Activated effector memory CD4-positive, alpha-beta T cell treated with Interleukin-2 at 50 U/mL for 16 hours (primary cell): Measurements from ENCODE around the gene HLX.

Experiments
- DNase-seq: peaks from one replicate; pipeline ENCODE4 v3.0.0-alpha.2; 2020

The HLX gene

GRCh38 chr1:220879076-220879508 lies at the start of gene HLX:
Gene HLX (plus strand): TSS chr1:220879443. CDS start chr1:220879858, 415 bp downstream.
- no peak for DNase-seq

DNA sequence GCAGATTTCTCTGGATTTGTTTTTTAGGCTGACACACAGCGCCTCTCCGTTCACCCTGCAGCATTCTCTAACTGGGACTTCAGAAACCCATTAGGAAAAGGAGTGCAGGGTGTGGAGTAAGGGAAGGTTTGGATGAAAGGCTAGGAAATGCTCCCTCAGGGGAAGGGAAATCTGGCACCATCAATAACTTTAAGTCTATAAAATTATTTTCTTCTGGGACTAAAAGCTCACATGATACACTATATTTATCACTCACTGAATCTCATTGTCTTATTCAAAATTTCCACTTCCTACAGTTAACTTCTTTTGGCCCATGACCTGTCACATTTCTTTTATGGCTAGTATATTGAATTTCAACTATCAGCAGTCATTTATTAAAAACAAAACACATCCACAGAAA lies 45.8 kb upstream of the HLX start:
- DNase-seq = no peak

DNA sequence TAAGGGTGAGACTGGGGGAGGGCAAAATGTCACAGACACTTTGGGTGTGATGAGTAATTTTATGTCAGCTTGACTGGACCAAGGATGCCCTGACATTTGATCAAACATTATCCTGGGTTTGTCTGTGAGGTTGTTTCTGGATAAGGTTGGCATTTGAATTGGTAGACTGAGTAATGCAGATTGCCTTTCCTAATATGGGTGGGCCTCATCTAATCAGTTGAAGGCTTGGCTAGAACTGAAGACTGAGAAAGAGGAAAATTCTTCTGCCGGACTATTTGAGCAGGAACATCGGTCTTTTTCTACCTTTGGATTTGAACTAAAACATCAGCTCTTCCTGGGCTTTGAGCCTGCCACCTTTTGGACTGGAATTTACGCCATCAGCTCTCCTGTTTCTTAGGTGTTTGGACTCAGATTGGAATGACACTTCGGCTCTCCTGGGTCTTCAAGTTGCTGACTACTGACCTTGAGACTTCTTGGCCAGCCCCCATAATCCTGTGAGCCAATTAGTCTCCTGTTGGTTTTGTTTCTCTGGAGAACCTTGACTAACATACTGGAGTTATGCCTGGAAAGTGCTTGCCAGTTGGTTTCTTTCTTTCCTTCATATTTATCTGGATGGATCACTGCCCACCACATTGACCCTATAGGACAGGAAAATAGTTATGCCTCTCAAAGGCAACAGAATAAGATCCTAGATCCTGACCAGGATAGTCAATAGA lies 44.9 kb upstream of the HLX start:
- no peak for DNase-seq

- DNase-seq = no peak
Measured at GRCh38 chr1:220838578-220838977, 40.7 kb upstream of the HLX start.

DNA sequence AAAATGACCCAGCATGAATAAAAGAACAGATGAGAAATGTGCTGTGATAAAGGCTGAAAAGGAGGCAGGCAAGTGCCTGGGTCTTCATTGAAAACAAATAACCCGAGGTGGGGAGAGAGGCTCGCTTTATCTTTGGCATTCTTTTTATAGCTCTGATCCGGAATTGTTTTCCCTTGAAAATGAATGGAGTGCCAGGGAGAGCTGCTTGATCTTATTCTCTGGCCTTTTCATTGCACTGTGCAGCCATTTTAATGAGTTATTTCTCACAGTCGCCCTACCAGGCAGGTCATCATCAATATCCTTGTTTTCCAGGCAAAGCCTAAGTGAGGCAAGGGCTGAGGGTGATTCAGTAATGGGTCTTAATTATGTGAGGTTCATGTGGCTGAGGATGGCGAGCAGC lies 39.8 kb upstream of the HLX start:
- no peak for DNase-seq

DNA sequence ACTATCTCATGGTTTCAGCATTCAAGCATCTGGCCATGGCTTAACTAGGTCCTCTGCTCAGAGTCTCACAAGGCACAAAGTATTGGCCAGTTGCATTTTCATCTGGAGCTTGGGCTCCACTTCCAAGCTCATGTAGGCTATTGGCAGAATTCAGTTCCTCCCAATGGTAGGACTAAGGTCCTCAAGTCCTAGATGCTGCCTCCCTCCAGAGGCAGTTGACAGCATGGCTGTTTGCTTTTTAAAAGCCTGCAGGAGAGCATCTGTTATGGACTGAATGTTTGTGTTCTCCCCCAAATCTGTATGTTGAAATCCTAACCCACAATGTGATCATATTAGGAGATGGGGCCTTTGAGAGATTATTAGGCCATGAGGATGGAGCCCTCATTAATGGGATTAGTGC lies 38.0 kb upstream of the HLX start:
- no peak for DNase-seq

DNA sequence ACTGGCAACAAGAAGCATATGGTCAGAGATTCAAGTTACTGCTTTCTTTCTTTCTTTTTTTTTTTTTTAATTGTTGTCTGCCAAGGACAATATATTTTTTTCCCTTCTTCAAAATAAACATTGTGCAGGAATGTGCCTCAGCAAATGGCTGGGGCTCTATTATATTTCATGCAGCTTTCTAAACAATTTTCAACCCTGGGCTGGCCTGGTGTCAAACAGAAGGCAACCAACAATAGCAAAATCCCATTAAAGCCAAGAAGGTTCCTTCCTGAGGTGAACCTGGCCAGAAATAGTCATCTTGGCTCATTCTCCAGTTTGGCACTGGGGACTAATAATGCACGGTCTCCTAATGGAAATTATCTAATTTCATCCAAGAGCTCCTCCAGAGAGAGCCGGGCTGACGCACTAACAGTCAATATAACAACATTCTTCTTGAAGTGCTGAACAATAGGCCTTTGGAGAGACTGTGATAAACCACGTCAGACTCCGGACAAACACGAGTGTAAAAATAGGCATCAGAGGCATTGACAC lies 35.7 kb upstream of the HLX start:
- DNase-seq = no peak

- DNase-seq = no peak
Measured at GRCh38 chr1:220852408-220852807, 26.8 kb upstream of the HLX start.

DNA sequence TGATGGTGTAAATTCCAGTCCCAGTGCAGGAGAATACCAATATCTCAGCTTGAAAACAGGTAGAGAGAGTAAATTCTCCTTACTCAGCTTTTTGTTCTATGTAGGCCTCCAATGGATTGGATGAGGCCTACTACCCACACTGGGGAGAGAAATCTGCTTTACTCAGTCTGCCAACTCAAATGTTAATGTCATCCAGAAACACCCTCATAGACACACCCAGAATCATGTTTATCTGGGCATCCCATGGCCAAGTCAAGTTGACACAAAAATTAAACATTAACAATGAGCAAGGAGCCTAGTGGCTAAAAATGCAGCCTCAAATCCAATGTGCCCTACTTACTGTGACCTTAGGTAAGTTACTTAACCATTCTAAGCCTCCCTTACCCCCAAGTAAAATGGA lies 6.9 kb upstream of the HLX start:
- DNase-seq = no peak

DNA sequence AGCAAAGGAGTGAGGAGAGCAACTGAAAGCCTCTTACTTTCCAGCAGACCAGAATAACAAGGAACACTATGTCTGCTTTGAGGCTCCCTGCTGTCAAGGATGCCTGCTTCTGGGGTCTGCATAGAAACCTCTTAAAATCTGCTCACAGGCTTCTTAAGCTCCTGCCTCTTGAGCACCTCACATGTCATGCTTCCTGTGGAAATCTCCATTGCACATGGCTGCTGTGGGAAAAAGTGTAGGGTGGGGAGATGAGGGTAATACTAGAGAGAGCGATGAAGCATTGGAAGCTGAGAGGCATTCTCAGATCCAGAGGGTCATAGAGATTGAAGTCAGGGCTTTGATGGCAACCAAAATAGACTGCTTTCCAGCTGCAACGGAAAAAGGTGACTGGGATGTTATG lies 6.2 kb upstream of the HLX start:
- no peak for DNase-seq

DNA sequence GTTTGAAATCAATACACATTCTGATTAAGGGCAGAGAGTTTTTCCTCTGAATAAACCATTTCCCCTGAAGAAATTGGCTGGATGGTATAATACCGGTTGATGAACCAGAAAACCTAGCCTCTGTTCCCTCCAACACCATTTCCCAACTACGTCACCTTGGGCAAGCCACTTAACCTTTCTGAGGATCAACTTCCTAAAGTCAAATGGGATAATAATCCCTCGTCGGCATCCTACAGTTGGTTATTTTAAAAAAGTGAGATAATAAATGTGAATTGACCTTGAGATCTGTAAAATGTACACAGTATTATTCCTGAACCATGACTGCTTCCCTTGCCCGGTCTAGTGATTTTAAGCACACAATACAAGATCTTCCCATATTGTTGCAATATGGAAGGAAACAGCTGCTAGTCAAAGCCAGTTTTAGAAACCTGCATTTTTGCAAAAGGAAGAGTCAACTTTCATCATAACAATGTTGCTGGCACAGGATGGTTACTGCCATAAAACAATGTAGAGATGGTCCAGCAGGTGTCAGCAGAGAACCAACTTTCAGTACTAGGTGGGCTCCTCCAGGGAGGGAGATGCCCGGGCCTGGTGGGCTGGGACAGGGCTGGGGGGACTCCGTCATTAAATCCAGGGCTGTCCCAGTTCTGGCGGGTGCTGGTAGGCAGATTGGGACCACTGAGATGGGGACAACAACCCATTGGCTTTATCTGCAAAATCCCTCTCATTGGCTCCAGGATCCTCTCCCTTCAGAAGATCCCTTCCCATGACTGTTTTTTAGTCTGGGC lies 5.2 kb upstream of the HLX start:
- no peak for DNase-seq

GRCh38 chr1:220875260-220875659 lies 4.0 kb upstream of the HLX start:
- no peak for DNase-seq

DNA sequence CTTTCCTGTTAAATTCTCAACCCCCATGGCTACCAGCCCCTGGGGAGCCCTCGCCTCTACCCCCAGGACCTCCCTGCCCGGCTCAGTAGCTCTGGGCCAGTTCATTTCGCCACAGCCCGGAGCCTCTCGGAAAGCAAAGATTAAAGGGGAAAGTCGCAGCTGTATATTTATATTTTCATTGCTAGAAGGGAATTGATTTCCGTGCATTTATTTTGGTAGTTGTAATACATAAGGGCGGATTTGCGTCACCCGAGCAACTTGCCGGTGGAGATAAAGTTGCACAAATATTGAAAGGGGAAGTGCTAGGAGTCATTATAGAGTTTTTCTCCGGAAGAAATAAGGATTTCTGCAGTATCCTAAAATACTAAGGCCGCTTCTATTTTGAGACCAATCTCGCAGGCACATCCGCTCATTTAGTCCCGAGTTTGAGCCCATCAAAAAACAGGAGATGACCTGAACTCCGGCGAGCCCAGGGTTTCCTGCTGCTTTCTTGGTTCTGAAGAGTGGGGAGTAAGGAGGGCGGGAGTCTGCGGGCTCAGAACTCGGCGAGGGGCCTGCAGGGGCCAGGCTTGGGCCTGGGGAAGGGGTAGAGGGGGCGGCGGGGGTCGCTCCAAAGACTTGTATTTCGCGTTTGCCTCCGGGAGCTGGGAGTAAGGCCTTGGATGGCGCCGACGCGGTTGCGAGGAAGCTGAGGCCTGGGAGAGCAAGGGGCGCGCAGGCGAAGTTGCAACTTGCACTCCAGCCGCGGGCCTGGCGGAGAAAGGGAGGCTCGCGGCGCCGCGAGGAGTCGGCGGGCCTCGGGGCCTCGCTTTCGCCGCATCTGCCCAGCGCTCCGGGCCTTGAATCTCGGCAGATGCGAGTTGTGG lies 2.5 kb upstream of the HLX start:
- no peak for DNase-seq

DNA sequence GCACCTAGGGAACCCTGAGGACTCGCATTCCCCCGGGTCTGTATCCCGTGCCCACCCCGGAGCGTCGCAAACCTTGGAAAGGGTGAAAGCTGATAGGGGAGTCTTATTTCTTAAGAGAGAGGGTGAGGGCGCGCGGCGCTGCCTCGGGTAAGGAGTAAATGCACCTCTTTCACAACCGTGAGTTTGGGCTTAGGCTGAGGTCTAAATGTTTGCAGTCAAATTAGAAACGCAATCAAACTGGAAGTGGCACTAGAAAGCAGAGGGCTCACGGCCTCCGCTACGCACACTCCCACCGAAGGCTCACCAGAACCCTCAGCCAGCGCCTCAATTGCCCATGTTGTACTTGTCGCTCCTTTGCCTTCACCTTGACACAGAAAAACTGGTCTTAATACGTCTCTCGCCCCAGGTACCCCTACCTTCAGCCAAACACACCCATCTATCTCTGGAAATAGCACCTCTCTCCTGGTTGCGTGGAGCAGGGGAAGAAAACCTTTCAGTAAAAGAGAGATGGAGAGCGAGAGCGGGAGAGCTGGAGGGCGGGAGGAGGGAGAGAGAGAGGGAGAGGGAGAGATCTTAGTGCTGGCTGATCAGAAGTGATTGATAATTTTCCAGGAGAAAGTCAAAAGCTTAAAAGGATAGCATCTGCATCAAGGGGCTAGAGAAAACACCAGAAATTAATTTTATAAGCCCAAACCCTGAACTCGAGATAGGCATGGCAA lies 1.7 kb upstream of the HLX start:
- DNase-seq = no peak

GRCh38 chr1:220878191-220879075 lies 810 bp upstream of the HLX start:
- no peak for DNase-seq

- DNase-seq = no peak
Measured at GRCh38 chr1:220879509-220880361, 492 bp downstream of the HLX start.

- no peak for DNase-seq
Measured at GRCh38 chr1:220880362-220880670, 1.1 kb downstream of the HLX start.

- DNase-seq = no peak
Measured at GRCh38 chr1:220880726-220881506, 1.7 kb downstream of the HLX start.

GRCh38 chr1:220882061-220882891 lies 3.0 kb downstream of the HLX start:
- no peak for DNase-seq
